GM18505 (cell line): ENCODE data around the gene FRMPD4.

Experiments
- ATAC-seq: cut with Tn5 transposase; IDR thresholded peaks from one replicate; pipeline ENCODE4 v1.9.1; 2021; ENCODE audit not compliant: unreplicated experiment
- POLR2A ChIP-seq: IDR thresholded peaks from 4 replicates; pipeline ENCODE4 v1.6.1; 2011; ENCODE audit warnings: borderline replicate concordance; ENCODE audit not compliant: insufficient read depth, insufficient read length; ENCODE audit errors: extremely low read depth

FRMPD4 gene

GRCh38 chrX:12327836-12328235, 189.6 kb downstream of the FRMPD4 start:
- TF ChIP-seq POLR2A: no peak
- no peak for ATAC-seq

- no peak for TF ChIP-seq POLR2A
- no peak for ATAC-seq
These were observed 191.2 kb downstream of the FRMPD4 start for GRCh38 chrX:12329476-12329875.

GRCh38 chrX:12330841-12331240, 192.6 kb downstream of the FRMPD4 start:
- no peak for TF ChIP-seq POLR2A
- ATAC-seq: no peak

GRCh38 chrX:12332786-12333347, 194.6 kb downstream of the FRMPD4 start:
- no peak for ATAC-seq
- TF ChIP-seq POLR2A: no peak

GRCh38 chrX:12339921-12340320, 201.6 kb downstream of the FRMPD4 start:
- no peak for ATAC-seq
- TF ChIP-seq POLR2A: no peak

- TF ChIP-seq POLR2A: no peak
- ATAC-seq: no peak
These were observed 206.7 kb downstream of the FRMPD4 start for GRCh38 chrX:12344954-12345353.

GRCh38 chrX:12349201-12349600, 210.9 kb downstream of the FRMPD4 start:
- no peak for ATAC-seq
- TF ChIP-seq POLR2A: no peak

GRCh38 chrX:12352922-12353321, 214.6 kb downstream of the FRMPD4 start:
- ATAC-seq: no peak
- TF ChIP-seq POLR2A: no peak

- no peak for ATAC-seq
- TF ChIP-seq POLR2A: no peak
These were observed 222.1 kb downstream of the FRMPD4 start for GRCh38 chrX:12360383-12360782.

GRCh38 chrX:12360986-12361598, 222.8 kb downstream of the FRMPD4 start:
- no peak for ATAC-seq
- no peak for TF ChIP-seq POLR2A

- ATAC-seq: no peak
- no peak for TF ChIP-seq POLR2A
These were observed 224.9 kb downstream of the FRMPD4 start for GRCh38 chrX:12363216-12363615.

- no peak for TF ChIP-seq POLR2A
- ATAC-seq: no peak
These were observed 228.2 kb downstream of the FRMPD4 start for GRCh38 chrX:12366440-12366839.

GRCh38 chrX:12367254-12367653, 229.0 kb downstream of the FRMPD4 start:
- no peak for TF ChIP-seq POLR2A

GRCh38 chrX:12370497-12370986, 232.3 kb downstream of the FRMPD4 start:
- no peak for TF ChIP-seq POLR2A
- no peak for ATAC-seq

More at GRCh38 chrX:12367254-12367653, 229.0 kb downstream of the FRMPD4 start:
- no peak for ATAC-seq
